HG03354 (cell line): Measurements from ENCODE around the gene ZMIZ1.
A peak's percentile ranks its signal among the peaks of the same experiment; 100 is the strongest.

Experiments
- ATAC-seq: cut with Tn5 transposase; IDR thresholded peaks from one replicate; pipeline ENCODE4 v1.9.1; 2021; ENCODE audit warnings: mild to moderate bottlenecking; ENCODE audit not compliant: unreplicated experiment, poor library complexity, severe bottlenecking

The ZMIZ1 gene, protein sequence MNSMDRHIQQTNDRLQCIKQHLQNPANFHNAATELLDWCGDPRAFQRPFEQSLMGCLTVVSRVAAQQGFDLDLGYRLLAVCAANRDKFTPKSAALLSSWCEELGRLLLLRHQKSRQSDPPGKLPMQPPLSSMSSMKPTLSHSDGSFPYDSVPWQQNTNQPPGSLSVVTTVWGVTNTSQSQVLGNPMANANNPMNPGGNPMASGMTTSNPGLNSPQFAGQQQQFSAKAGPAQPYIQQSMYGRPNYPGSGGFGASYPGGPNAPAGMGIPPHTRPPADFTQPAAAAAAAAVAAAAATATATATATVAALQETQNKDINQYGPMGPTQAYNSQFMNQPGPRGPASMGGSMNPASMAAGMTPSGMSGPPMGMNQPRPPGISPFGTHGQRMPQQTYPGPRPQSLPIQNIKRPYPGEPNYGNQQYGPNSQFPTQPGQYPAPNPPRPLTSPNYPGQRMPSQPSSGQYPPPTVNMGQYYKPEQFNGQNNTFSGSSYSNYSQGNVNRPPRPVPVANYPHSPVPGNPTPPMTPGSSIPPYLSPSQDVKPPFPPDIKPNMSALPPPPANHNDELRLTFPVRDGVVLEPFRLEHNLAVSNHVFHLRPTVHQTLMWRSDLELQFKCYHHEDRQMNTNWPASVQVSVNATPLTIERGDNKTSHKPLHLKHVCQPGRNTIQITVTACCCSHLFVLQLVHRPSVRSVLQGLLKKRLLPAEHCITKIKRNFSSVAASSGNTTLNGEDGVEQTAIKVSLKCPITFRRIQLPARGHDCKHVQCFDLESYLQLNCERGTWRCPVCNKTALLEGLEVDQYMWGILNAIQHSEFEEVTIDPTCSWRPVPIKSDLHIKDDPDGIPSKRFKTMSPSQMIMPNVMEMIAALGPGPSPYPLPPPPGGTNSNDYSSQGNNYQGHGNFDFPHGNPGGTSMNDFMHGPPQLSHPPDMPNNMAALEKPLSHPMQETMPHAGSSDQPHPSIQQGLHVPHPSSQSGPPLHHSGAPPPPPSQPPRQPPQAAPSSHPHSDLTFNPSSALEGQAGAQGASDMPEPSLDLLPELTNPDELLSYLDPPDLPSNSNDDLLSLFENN

DNA sequence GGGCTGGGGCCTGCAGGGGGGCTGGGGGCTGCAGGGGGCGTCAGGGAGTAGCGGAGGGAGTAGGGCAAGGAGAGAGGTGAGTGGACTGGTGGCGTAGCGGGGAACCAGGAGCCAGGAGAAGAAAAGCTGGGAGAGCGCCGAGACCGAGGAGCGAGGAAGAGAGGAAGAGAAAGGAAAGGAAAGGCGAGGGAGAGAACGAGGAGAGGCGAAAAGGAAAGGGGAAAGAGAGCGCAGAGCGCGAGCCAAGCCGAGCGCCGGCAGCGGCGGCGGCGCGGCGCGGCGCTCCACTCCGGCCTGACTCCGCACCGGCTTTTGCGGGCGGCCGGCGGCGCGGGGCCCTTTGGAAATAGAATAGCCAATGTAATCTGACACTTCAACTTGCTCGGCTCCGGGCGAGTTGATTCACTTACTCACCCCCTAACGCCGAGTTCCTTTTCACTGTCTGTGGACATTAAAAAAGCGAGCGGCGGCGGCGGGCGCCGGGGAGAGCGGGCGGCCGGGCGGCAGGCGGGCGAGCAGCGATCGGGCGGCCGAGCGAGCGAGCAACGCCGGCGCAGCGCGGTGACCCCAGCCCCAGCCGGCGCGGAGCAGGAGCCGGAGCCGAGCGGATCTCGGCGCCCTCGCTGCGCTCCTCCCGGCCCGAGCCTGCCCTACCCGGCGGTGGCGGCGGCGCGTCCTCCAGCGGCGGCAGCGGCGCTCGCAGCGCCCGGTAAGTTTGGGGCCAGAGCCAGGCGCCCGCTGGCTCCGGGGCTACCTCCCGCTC lies at the start of gene ZMIZ1:
TSS of gene ZMIZ1 (plus strand) at position 405 of the 763 bp plus-strand sequence. CDS start 132,667 bp downstream, outside the sequence.
- ATAC-seq, result peak; percentile 69

DNA sequence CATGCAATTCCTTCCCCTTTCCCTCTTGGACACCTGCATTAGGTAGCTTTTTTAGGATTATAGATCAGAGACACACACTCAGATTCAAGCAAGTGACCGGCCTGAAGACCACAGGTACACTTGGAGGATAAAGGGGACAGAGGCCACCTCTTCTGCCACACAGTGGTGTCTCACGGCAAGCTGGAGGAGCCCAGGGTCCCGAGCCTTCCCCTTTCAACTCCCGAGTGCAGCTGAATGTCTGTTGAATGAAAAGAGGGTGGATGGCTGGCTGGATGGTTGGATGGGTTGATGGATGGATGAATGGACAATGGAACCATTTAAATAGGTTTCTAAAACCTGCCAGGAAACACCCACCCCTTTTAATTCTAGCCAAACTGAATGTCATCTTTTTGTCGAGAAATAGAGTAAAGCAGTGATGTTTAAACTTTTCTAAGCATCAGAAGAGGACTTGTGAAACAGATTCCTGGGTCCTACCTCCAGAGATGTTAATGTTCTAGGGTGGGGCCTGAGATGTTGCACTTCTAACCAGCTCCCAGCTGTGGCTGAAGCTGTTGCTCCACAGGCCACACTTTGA lies 49.2 kb upstream of the ZMIZ1 start:
- no peak for ATAC-seq

DNA sequence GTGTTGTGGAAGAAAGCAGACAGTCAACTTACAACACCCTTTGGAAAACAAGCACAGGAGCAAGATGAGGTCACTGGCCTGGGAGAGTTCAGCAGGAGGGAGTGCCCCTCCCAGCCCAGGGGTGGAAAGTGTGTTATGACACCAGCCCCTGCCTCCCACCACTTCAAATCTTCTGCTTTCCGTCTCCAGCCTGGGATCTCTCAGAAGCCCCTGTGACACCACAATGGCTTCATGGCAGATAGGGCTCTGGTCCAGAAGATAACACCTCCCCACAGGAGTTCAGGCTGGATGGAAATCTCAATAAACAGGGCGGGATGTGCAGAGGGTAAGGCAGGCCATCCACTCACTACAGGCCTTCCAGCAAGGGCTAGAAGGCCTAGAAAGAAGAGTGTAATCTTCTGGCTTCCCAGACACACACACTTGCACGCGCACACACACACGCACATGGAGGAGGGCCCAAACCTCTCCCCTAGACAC lies 48.7 kb upstream of the ZMIZ1 start:
- no peak for ATAC-seq

DNA sequence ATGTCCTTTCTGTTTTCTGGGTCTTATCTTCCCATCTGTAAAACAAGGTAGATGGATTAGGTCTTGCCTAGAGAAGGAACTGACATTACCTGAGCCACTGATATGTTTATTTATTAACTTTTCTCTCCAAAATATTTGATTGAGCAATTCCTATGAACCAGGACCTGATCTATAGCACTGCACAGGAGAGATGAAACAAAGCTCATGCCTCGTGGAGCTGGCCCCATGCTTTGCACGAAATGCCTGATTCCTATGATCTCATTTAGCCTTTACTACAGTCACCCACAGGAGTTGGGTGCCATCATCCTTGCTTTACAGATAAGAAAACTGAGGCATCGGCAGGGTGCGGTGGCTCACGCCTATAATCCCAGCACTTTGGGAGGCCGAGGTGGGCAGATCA lies 48.2 kb upstream of the ZMIZ1 start:
- no peak for ATAC-seq

DNA sequence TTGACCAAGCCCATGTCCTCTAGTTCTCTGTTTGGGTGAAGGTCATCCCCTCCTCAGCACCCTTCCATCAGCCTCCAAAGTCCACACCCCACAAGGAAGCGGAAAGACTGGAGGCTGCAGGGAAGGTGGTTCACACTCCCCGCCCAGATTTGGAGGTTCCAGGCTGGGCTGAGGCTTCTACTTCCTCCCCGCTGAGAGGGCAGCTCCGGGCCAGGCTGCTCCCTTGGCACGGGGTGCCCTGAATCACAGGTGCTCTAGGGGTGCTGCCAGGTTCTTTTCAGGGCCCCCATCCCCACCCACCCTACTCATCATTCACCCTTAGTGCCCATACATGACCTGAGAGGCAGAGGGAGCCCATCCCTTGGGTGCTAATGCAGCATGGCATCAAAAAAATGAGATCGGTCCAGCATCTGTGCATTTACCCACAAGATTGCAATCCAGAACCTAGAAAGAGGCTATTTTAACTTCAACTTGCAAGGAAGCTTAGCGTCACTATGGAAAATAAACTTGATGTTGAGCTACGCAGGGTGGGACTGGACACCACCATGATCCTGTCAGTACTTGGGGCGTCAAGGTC lies 47.3 kb upstream of the ZMIZ1 start:
- ATAC-seq, result no peak

DNA sequence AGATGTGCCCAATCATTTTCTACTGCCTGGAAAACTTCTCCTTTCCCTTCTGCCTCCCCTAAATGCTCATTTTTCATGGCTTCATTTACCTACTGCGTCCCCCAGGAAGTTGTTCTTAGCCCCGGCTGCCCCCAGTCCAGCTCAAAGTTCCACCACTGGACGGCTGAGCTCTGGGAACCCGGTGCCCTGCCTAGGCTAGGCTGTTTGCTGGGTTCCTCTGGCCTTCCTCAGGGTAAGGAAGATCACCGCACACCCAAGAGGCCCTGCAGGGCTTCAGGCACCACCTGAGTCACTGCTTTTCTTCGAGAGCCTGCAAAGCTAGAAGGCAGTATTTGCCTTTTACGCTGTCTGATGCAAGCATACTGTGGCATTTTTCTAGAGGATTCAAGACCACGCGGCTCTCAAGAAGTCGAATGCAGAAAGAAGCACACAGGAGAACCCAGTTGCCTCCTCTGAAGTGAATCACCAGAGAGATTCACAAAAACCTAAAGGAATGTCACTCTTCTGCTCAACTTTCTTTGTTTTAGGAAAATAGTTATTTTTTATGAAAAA lies 46.7 kb upstream of the ZMIZ1 start:
- ATAC-seq, result no peak

DNA sequence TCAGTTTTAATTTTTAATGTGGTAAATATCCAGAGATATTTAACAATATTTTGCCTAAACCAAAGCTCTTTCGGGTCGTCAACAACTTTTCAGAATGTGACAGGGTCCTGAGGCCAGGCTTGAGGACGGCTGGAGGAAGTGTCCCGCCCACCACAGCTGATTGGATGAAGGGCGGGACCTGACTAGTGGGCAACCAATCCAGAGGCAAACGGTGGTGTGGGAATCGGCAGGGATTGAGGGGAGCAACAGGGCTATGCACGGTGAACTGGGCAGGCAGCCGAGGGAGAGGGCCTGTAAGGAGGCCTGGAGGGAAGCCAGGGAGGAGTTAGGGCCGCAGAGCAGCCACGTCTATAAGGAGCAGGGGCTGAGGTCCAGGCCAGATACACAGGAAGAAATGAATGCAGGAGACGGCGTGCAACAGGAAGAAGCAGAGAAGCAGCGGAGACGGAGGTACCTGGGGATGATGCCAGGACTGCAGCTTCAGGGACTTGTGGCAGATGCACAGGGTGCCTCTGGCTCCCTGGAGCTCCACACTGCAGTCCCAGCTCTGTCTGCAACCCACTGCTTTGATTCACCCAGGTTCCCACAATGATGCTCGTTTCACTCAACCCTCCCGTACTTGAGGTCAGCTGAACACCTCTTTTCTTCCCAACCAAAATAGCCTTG lies 46.1 kb upstream of the ZMIZ1 start:
- ATAC-seq, result no peak

DNA sequence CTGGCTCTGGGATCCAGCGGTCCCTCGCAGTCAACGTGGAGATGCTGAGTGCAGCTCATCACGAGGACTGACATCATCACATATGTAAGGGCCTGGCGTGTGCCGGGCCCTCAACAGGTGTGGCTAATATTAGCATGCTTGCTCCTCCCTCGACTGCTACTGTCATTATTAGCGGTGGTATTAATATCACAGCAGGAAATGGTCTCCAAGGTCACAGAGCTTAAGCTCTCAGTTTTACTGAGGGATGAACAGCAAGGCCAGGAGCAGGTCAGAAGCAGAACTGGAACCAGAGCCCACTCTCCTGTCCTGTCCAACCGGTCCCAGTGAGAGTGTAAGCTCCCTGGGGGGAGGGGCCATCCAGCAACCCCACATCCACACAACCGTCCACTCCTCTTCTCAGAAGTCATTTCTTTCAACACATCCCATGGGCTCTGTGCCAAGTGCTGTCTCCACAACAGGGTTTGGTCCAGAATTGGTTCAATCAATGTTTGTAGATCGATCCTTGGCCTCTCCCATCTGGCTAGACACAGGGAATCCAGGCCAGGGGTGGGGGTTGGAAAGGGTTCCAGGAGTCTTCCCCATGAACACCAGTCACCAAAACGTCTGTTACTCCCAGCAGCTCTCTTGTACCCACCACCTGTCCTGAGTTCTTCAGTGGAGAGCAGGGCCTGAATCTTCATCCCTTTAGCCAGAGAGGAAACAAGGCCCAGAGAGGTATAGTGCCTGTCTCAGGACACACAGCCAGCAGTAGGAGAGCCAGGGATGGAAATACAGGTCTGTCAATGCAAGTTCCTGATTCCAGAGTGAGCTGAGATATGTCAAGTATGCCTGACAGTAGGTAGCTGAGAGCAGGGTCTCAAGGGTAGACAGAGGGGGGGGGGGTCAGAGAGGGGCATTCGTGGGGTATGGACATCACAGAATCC lies 45.3 kb upstream of the ZMIZ1 start:
- ATAC-seq, result no peak

DNA sequence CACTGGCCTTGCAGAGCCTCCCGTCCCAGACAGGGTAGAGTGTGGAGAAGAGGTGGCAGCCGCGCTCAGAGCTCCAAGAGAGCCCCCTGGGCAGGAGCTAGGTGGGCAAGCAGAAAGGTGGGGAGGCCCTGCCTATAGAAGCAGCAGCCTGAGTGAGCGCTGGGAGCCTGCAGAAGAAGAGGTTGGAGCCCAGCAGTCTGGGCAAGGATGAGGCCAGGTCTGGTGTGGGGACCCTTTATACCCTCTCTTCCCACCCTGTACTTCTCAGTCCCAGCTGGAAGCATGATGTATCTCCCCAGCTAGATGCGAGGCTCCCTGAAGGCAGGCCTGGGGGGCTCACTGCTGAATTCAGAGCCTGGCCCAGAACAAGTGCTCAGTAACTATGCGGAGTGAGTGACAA lies 44.5 kb upstream of the ZMIZ1 start:
- no peak for ATAC-seq

DNA sequence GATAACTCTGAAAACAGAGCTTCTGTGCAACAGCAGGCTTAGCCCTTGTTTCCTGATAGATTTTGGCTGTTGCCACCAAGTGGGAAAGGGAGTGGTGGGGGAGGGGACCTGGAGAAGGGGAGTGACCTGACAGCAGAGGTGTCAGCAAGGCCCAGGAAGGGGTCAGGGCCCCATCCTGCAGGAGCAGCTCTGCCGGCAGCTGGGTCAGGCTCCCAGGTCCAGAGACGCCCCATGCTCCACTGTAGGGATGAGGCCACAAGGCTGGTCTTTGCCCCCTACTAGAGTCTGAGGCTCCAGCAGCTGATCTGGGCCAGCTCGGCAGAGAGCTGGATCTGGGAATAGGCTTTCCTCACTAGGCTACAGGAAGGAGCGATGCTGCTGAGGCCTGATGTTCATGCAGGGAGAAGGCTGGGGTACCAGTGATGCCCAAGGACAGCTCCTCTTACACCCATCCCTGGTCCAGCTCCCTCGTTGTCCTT lies 44.0 kb upstream of the ZMIZ1 start:
- no peak for ATAC-seq

DNA sequence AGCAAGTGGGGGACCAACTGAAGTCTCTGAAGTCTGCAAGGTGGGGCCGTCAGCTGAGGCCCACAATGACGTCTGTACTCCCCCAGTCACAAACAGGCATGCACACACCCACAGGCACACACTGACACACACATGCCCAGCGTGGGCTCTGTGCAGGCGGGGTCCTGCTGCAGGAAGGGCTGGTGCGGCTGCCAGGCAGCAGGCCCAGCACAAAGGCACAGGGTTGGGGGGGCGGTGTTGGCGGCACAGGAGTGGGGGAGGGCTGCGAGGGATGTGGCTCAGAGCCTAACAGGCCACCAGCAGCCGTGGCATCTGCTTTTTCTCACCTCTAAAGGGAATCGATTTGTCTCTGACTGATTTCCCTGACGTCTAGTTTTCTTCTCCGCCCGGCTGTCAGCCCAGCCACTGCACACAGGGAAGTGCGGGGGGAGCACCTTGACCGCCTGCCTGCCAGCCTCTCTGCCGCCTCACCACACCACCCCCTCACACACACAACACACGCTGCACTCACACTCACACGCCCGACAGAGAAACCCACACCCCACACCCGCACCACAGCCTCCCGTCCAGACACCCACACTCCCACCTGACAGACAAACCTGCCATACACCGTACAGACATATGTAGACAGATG lies 43.5 kb upstream of the ZMIZ1 start:
- no peak for ATAC-seq

DNA sequence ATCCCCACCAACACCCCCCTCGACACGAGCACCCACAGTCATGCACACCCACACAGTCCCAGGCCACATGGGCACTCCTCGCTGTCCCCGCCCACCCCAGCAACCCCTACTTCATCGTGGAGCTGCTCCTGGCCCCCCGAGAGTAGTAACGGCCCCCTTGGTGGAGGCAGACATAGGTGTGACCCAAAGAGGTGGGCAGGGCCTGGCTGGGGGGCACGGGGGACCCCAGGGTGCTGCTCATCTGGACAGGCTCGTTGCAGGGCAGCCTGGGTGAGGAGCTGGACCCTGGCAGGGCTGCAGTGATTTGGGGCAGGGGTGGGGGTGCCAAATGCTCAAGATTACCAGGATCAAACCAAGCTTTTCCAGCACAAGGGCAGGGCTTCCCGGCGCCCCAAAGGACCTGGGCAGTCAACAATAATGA lies 42.4 kb upstream of the ZMIZ1 start:
- ATAC-seq, result no peak

DNA sequence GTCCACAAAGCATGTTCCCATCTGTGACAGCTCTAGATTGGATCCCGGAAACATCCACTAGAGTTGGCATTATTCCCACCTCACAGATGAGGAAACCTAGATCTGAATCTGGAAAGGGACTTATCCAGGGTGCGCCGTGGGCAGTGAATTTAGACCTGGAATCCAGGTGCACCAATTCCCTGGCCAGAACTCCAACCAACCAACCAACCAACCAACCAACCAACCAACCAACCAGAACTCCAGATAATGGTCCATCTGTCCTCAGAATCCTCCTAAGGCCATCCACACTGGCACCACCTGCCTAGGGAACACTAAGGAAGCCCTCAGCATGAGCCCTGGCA lies 42.0 kb upstream of the ZMIZ1 start:
- ATAC-seq, result no peak

DNA sequence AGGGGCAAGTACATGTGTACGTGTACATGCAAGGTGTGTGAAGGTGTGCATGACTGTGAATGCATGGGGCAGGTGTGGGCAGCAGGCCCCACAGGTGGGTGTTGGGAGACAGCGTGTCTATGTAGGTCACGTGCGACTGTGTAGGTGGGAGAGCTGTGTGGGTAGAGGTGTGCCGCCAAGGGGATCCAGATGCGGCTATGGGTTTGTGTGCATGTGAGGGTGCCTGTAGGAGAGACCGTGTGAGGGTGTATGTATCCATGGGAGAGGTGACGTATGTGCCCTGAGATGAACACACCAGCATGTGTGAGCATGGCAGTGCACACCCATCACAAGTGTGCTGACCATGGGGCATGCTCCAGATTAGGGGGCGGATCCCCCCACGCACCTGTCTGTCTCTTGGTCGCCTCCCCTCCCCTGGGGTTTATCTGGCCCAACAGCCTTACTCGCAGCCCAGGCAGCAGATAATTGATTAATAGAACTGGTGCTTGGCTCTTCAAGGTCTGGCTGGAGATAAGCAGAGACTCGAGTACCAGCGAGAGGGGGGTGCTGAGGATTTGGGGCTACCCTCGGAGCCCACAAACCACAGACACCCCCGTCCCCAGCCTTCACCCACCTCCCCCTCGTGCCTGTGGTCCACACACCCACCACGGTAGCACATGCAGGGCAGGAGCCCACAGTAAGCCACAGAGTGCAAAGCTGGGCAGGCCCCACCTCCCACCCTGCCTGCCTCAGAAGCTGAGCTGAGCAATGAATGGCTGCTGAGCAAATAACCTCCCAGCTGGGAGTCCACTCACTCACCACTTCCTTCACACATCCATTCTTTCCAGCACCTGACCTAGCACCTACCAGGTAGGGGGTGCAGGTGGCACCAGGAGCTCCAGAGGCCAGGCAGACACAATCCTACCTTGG lies 41.4 kb upstream of the ZMIZ1 start:
- no peak for ATAC-seq

DNA sequence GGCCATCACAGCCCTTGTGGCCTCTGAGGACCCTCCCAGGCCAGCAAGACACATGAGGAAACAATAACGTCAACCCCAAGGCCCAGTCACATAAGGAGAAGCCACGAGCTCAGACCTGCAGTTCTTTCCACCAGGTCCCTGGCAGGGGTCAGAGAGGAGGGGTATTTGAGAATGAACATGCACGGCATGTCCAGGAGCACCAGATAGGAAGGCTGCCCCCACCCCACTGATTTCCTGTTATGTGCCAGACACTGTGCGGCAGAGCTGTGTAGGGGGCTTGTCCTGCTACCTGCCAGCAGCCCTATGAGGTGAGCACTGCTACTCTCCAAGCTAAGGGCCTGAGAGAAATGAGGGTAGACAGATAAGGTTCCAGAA lies 40.7 kb upstream of the ZMIZ1 start:
- no peak for ATAC-seq
